OCI-LY3 (cell line): ENCODE measurements around the gene DDTL.
A peak's percentile ranks its signal among the peaks of the same experiment; 100 is the strongest.
"Not testable (repeated sequence)": the region's sequence is repeated elsewhere in the genome, so short reads cannot be mapped to it uniquely, and the experiment has no call there.

Experiments used
- H2AFZ ChIP-seq: fragments of 200-600, 300-600 bp; shearing (Covaris generic); 2 replicates; pipeline ENCODE4 v1.6.0; 2014; ENCODE audit warnings: antibody characterized with exemption, low read depth, low read length
- H3K27ac ChIP-seq: fragments of 200-600, 300-600 bp; sonication (generic); 2 replicates; pipeline ENCODE4 v1.5.1; 2014; ENCODE audit warnings: mild to moderate bottlenecking, low read length, moderate library complexity, mixed read lengths
- H3K27me3 ChIP-seq: fragments of 200-600, 300-600 bp; sonication (generic); 2 replicates; pipeline ENCODE4 v1.6.1; 2014; ENCODE audit warnings: low read depth, low read length, mixed read lengths
- H3K36me3 ChIP-seq: fragments of 200-600, 300-600 bp; sonication (generic); replicated peaks from 2 replicates; pipeline ENCODE3; 2014; ENCODE audit warnings: low read depth, low read length, mixed read lengths
- H3K4me1 ChIP-seq: fragments of 300-600, 200-600 bp; sonication (generic); 2 replicates; pipeline ENCODE4 v1.6.1; 2014; ENCODE audit warnings: low read length, mixed read lengths
- H3K4me2 ChIP-seq: fragments of 200-600, 300-600 bp; sonication (generic); 2 replicates; pipeline ENCODE4 v1.6.1; 2014; ENCODE audit warnings: low read length, mixed read lengths
- H3K4me3 ChIP-seq: fragments of 300-600, 200-600 bp; sonication (generic); 2 replicates; pipeline ENCODE4 v1.5.1; 2014; ENCODE audit warnings: antibody characterized with exemption, mild to moderate bottlenecking, low read length, moderate library complexity
- H3K79me2 ChIP-seq: fragments of 300-600, 200-600 bp; shearing (Covaris generic); 2 replicates; pipeline ENCODE4 v1.6.1; 2014; ENCODE audit warnings: mild to moderate bottlenecking, low read length, mixed read lengths
- H3K9ac ChIP-seq: fragments of 300-600, 200-600 bp; shearing (Covaris generic); 2 replicates; pipeline ENCODE4 v1.6.0; 2014; ENCODE audit warnings: mild to moderate bottlenecking, low read length, moderate library complexity
- H3K9me3 ChIP-seq: fragments of 200-600, 300-600 bp; shearing (Covaris generic); 2 replicates; pipeline ENCODE4 v1.6.1; 2014; ENCODE audit warnings: low read length, mixed read lengths; ENCODE audit not compliant: insufficient read depth
- H4K20me1 ChIP-seq: fragments of 200-600, 300-600 bp; sonication (generic); 2 replicates; pipeline ENCODE4 v1.6.1; 2016; ENCODE audit warnings: low read length, mixed read lengths; ENCODE audit not compliant: insufficient read depth
- CTCF ChIP-seq: fragments of 200-600, 300-600 bp; sonication (generic); IDR thresholded peaks from 2 replicates; pipeline ENCODE4 v1.5.1; 2014; ENCODE audit warnings: antibody characterized with exemption, low read length, low read depth
- EZH2phosphoT487 ChIP-seq: fragments of 200-600 bp; shearing (Covaris generic); IDR thresholded peaks from 2 replicates; pipeline ENCODE4 v1.6.1; 2018; ENCODE audit warnings: antibody characterized with exemption, mixed run types, low read depth

The DDTL gene

GRCh38 chr22:23969071-23969470, 2.4 kb downstream of the DDTL start:
- peaks cover 30% of the 10 kb centered on the region for H3K36me3 ChIP-seq
- no peak for TF ChIP-seq CTCF
- TF ChIP-seq EZH2phosphoT487 = no peak
- H3K4me2 ChIP-seq = no peak overlapping the region
- no peak overlapping the region for H3K4me3 ChIP-seq
- H3K27ac ChIP-seq = no peak overlapping the region
- no peak overlapping the region for H2AFZ ChIP-seq
- H3K9ac ChIP-seq = no peak overlapping the region
- no peaks in the 10 kb centered on the region for H3K9me3 ChIP-seq
- peaks cover 28% of the 10 kb centered on the region for H3K79me2 ChIP-seq
- no peaks in the 10 kb centered on the region for H3K4me1 ChIP-seq
- H3K27me3 ChIP-seq = no peaks in the 10 kb centered on the region
- peaks cover 7% of the 10 kb centered on the region; the same call in 1 of the 2 replicates for H4K20me1 ChIP-seq

- Histone ChIP-seq H2AFZ (no peak overlapping the region), H3K4me2 (no peak overlapping the region)
Observed at GRCh38 chr22:23970201-23970641, 3.5 kb downstream of the DDTL start.

GRCh38 chr22:23970816-23971486, 4.3 kb downstream of the DDTL start:
- no peak overlapping the region for H2AFZ ChIP-seq
- H3K4me1 ChIP-seq = no peaks in the 10 kb centered on the region
- no peaks in the 10 kb centered on the region for H3K27me3 ChIP-seq
- peaks cover 7% of the 10 kb centered on the region; the same call in 1 of the 2 replicates for H4K20me1 ChIP-seq
- no peak overlapping the region for H3K4me3 ChIP-seq
- no peak overlapping the region for H3K4me2 ChIP-seq
- no peak overlapping the region for H3K27ac ChIP-seq
- TF ChIP-seq EZH2phosphoT487 (no peak), CTCF (no peak)
- no peaks in the 10 kb centered on the region for H3K9me3 ChIP-seq
- H3K9ac ChIP-seq = no peak overlapping the region
- peaks cover 30% of the 10 kb centered on the region for H3K36me3 ChIP-seq
- peaks cover 28% of the 10 kb centered on the region for H3K79me2 ChIP-seq

More at GRCh38 chr22:23970201-23970641, 3.5 kb downstream of the DDTL start:
- Histone ChIP-seq H3K9ac (no peak overlapping the region), H3K36me3 (peaks cover 30% of the 10 kb centered on the region), H3K4me1 (no peaks in the 10 kb centered on the region), H3K9me3 (no peaks in the 10 kb centered on the region), H4K20me1 (peaks cover 7% of the 10 kb centered on the region; the same call in 1 of the 2 replicates), H3K79me2 (peaks cover 28% of the 10 kb centered on the region), H3K4me3 (no peak overlapping the region), H3K27me3 (no peaks in the 10 kb centered on the region), H3K27ac (no peak overlapping the region)
- TF ChIP-seq EZH2phosphoT487 = no peak
- TF ChIP-seq CTCF = no peak

GRCh38 chr22:23971927-23972326, 5.2 kb downstream of the DDTL start:
- Histone ChIP-seq H3K36me3 (peaks cover 30% of the 10 kb centered on the region), H3K79me2 (peaks cover 28% of the 10 kb centered on the region)
- H3K27ac ChIP-seq, H3K9me3 ChIP-seq, H3K4me3 ChIP-seq, H2AFZ ChIP-seq, H3K27me3 ChIP-seq, H3K4me2 ChIP-seq, H3K4me1 ChIP-seq, H4K20me1 ChIP-seq, H3K9ac ChIP-seq: not testable (repeated sequence)

GRCh38 chr22:23974345-23974744, 7.7 kb downstream of the DDTL start, which contains the start of gene DDT:
DDT (minus strand) TSS chr22:23974441; CDS start chr22:23974414, 27 bp downstream.
- H2AFZ ChIP-seq, H3K27me3 ChIP-seq, H3K4me1 ChIP-seq, H3K9ac ChIP-seq, H3K27ac ChIP-seq, H3K9me3 ChIP-seq, H3K4me2 ChIP-seq, H4K20me1 ChIP-seq: not testable (repeated sequence)
- Histone ChIP-seq H3K36me3 (peaks cover 26% of the 10 kb centered on the region), H3K79me2 (peaks cover 23% of the 10 kb centered on the region), H3K4me3 (peak within 1 kb of the TSS; percentile 31; the same call in 1 of the 2 replicates)

GRCh38 chr22:23974836-23975352, 8.2 kb downstream of the DDTL start:
- Histone ChIP-seq H3K4me3 (peak overlapping the region; percentile 31; the same call in 1 of the 2 replicates), H3K79me2 (peaks cover 19% of the 10 kb centered on the region), H3K36me3 (peaks cover 21% of the 10 kb centered on the region)
- not testable (repeated sequence) for H3K4me1 ChIP-seq, H3K9ac ChIP-seq, H3K9me3 ChIP-seq, H4K20me1 ChIP-seq, H3K27me3 ChIP-seq, H2AFZ ChIP-seq, H3K27ac ChIP-seq, H3K4me2 ChIP-seq

- H3K36me3 ChIP-seq = not testable (repeated sequence)
Observed at GRCh38 chr22:23977304-23977703, 10.6 kb downstream of the DDTL start.

More at GRCh38 chr22:23977304-23977703, 10.6 kb downstream of the DDTL start:
- not testable (repeated sequence) for H4K20me1 ChIP-seq, H3K27me3 ChIP-seq, H2AFZ ChIP-seq, H3K4me3 ChIP-seq, H3K4me2 ChIP-seq, H3K27ac ChIP-seq, H3K9me3 ChIP-seq, H3K9ac ChIP-seq, H3K4me1 ChIP-seq, H3K79me2 ChIP-seq
